ENCODE measurements around the gene ADD1.

ADD1 gene

DNA sequence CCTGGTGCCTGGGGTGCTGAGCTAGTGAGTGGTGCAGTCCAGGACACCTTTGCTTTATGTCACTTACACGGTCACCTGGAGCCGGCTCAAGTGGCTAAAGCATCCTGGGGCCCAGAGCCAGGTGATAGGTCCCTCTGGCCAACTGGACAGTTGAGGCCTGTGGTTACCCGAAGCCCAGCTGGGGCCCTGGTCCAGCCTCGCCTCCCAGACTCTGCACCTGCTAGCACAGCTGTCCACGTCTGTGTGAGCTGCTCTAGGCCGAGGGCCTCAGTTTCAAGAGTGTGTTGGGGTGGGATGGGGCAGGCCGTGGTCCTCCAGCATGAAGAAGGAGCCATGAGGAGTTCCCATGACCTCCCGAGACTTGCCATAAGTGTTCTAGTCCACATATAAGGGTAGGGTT, 7.7 kb upstream of the ADD1 start:
- DNase-seq (ENCODE audit: low read depth), result no peak

DNA sequence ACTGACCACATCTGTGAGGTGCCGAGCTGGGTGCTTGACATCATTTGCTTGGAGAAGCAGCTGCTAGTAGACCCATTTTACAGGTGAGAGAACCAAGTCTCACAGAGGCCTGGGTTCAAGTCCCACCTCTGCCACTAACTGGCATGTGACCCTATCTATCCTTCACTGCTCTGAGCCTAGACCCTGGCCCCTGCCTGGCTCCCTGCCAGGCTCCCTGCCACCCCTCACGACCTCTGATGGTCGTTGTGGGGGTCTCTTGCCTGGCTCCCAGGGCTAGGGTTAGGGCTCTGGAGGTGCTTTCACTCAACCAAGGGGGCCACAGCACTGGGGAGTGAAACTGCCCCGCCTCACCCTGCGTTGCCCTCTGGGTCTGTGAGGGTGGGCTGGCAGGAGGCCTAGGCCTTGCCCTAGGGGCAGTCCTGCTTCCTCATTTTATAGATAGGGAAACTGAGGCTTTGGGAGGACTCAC, 7.2 kb upstream of the ADD1 start:
- DNase-seq (ENCODE audit: low read depth), result no peak

DNA sequence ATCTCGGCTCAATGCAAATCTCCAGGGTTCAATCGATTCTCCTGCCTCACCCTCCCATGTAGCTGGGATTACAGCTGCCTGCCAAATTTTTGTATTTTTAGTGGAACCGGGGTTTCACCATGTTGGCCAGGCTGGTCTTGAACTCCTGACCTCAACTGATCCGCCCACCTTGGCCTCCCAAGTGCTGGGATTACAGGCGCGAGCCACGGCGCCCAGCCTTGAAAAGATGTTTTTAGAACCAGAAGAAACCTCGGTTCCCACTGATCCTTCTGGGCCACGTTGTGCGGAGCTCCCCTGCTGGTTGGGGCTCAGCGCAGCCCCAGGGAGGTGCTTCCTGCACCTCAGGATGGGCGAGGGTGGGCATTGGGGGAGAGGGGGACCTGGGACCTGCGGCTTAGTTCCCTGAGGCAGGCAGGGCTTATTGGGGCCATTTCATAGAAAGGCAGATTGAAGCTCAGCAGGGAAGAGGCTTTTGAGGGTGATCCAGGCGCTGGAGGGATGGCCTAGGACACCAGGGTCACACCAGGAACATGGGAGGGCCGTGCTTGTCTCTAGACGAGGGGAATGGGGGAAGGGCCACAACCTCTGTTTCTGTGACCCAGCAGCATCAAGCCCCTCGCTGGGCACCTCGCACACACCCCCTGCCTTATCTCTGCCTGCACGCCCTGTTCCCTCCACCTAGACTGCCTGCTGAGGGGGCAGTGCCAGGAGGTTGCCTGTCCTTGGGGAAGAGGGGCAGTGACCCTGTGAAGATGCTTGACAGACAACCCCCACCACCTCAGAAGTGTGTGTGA, 6.3 kb upstream of the ADD1 start:
- DNase-seq (ENCODE audit: low read depth), result no peak

DNA sequence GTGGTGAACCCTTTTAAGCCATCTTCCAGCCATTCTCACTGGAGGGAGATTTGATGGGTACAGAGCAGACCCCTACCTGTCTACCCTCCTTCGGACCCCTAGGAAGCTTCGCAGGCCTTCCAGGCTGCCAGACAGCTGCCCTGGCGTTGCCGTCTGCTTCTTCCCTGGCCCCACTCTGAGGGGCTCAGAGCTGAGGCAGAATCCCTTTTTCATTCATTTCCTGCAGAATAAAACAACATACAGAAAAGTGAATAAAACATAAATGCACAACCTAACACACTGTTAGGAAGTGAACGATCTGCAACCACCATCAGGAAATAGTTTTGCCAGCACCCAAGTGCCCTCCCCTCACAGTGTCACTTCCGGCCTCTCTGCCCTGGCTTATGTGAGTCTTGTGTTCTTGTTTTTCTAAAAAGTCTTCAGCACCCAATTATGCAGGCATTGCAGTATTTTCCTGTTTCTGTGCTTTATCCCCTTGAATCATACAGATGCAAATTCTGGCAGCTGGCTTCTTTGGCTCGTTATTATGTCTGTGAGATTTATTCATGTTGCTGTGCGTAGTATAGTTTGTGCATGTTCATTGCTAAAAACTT, 5.6 kb upstream of the ADD1 start:
- DNase-seq (ENCODE audit: low read depth), result peak; percentile 51

DNA sequence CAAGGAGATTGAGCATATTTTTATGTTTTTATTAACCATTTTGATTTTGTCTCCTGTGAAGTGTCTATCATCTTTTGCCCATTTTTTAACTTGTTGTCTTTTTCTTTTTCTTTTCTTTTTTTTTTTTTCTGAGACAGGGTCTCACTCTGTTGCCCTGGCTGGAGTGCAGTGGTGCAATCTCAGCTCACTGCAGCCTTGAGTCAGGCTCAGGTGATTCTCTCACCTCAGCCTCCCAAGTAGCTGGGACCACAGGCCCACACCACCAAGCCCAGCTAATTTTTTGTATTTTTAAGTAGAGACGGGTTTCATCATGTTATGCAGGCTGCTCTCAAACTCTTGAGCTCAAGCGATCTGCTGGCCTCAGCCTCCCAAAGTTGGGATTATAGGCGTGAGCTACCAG, 4.6 kb upstream of the ADD1 start:
- no peak for DNase-seq (ENCODE audit: low read depth)

DNA sequence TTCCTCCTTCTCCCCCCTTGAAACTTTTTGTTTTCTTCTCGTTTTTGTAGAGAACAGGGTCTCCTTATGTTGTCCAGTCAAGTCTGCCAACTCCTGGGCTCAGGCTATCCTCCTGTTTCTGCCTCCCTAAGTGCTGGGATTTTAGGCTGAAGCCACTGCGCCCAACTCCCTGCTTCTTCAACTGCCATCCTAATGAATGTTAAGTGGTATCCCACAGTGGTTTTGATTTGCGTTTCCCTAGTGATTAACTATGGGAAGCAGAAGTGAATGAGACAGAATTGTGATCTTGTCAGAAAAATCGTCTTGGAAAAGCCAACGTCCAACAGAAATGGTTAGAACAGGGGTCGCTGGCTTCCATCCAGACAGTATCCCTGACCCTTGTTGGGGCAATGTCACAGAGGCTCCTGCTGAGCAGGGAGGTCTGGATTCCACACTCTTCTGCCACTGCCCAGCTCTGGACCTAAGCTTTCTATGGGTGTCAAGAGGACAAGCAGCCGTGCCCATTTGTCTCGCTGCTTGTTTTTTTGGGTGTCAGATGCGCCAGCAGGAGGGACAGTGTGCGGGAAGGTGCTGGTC, 869 bp upstream of the ADD1 start:
- DNase-seq (ENCODE audit: low read depth), result no peak

DNA sequence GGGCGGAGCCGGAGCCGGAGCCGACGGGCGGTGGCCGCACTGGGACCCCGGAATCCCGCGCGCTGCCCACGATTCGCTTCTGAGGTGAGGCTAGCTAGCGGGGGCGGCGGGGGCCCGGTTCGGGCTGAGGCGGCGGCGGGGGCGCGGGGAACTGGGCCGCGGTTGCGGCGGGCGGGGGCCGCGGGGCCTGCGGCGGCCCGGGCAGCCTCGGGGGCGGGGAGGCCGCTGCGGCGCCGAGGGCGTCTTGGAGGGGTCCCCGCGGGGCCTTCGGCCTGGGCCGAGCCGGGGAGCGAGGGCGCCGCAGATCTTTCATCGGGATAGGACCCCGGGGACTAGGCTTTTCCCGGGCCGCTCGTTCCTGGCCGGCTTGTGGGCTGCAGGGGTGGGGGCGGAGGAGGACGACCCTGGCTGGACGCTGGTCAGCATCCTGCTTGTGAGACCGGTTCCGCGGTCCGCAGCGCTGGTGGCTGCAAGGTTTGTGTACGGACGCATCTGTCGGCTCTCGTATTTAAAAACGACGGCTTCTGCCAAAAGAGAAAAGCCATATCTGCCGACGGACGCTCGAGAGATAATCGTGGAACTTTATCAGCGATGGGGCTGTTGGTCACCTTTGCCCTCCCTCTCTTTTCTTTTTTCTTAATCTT, 419 bp downstream of the ADD1 start:
- no peak for DNase-seq (ENCODE audit: low read depth)

DNA sequence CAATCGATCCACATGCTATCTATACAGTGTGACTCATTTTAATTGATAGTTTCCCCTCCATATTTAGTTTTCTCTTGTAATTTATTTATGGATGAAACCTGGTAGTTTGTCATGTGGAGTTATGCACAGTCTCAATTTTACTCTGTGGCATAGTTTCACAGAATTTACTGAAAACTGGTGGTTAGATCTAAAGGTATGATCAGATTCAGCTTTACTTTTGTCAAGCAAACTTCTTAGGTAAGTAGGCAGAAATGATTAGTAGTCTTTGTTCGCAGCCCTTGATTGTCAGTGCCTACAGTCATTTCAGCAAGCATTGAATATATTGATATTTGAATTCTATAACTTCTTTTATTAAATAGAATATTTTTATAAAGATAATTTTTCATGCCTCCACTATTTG, 2.5 kb downstream of the ADD1 start:
- DNase-seq (ENCODE audit: low read depth), result no peak

DNA sequence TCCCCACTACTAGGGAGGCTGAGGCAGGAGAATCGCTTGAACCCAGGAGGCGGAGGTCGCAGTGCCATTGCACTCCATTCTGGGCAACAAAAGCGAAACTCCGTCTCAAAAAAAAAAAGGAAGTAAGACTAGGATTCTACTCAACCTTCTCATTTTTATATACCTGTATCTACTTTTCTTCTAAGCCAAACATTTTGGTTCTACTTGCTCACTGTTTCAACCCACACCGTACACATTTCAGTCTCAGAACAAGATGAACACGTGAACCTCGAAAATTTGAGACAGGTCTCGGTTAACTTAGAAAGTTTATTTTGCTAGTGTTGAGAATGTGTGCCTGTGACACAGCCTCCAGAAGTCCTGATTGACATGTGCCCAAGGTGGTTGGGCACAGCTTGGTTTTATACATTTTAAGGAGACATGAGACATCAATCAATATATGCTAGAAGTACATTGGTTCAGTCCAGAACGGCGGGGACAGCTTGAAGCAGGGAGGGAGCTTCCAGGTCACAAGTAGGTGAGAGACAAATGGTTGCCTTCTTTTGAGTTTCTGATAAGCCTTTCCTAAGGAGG, 3.7 kb downstream of the ADD1 start:
- DNase-seq (ENCODE audit: low read depth), result no peak

DNA sequence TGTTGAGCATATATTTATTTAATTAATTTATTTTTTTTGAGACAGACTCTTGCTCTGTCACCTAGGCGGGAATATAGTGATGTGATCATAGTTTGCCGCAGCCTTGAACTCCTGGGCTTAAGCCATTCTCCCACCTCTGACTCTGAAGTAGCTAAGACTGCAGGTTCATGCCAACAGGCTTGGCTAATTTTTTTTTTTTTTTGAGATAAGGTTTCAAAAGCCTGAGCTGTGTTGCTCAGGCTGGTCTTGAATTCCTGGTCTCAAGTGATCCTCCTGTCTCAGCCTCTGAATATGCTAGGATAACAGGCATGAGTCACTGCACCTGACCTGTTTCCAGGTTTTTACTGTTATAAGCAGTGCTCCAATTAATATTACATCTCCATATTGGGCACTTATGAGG, 4.8 kb downstream of the ADD1 start:
- DNase-seq (ENCODE audit: low read depth), result no peak

DNA sequence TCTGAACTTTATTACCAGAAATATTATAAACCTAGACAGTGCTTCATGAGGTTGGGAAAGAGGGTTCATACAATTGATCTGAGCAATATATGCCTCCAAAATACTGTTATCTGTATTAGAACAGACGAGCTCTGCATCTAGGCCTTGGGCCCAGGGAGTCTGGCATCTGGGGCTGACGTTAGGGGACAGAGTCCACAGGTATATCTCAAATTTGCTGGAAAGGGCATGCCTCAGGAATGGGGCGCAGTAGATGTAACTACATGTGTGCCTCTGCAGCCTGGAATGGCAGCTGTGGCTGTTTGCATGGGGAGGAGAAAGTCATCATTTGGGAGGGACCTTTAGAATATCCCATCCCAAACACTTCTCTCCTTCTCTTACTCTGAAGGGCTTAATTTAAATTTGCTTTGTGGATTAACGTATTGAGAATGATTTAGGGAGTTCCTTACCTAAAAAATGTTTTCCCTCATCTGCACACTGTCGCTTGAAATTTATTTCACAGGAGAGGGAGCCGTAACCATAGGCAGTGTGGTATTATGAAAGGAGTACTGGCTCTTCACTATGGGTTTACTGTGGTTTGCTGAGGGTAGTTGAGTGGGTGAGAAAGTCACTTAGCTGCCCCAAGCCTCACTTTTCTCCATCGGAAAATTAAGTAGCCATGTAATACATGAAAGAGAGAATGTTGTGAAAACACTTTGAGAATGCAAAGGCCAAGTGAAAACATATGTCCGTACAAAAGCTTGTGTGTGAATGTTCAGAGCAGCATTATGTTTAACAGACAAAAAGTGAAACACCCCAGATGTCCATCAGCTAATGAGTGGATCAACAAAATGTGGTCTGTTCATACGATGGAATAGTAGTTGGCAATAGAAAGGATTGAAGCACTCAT, 5.9 kb downstream of the ADD1 start:
- no peak for DNase-seq (ENCODE audit: low read depth)

DNA sequence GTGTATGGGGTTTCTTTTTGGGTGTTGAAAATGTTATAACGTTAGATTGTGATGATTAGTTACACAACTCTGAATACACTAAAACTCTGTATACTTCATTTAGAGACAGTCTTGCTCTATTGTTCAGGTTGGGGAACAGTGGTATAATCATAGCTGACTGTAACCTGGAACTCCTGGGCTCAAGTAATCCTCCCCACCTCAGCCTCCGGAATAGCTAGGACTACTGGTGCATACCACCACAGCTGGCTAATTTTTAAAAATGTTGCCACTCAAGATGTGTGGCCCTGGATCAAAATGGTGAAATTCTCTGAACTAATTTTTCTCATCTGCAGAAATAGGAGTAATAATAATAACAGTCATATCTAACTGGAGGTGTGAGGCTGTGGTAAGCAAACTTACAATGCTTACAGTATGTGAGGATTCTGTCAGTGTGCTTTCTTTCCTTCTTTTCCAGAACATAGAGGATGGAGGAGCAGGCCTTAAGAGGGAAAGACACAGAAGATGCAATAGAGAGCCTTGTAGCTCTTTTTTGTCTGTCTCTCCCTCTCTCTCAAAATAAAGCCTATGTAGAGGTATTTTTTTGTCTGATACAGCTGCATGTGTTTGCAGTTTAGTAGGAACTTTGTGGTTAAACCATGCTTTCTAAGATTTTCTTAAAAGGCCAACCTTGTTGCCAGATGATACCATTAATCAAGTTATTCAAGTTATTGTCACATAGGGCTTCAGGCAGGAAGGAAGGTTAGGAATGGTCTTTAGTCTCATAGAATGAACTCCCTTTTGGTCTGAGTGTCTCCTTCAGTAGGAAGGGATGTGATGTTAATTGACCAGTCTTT, 7.5 kb downstream of the ADD1 start:
- no peak for DNase-seq (ENCODE audit: low read depth)

DNA sequence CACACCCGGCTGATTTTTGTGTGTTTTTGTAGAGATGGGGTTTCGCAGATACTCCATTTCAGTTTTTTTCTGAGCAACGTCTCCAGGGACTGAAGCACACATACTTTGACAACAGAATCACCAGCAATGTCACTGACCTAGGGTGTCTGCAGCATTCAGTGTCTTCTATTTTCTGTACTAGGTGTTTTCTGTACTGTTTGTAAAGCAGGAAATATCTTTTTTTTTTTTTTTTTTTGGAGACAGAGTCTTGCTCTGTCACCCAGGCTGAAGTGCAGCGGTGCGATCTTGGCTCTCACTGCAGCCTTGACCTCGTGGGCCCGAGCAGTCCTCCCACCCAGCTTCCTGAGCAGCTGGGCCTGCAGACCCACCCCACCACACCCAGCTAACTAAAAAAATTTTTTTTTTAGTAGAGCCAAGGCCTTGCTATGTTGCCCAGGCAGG, 8.9 kb downstream of the ADD1 start:
- DNase-seq (ENCODE audit: low read depth), result no peak

DNA sequence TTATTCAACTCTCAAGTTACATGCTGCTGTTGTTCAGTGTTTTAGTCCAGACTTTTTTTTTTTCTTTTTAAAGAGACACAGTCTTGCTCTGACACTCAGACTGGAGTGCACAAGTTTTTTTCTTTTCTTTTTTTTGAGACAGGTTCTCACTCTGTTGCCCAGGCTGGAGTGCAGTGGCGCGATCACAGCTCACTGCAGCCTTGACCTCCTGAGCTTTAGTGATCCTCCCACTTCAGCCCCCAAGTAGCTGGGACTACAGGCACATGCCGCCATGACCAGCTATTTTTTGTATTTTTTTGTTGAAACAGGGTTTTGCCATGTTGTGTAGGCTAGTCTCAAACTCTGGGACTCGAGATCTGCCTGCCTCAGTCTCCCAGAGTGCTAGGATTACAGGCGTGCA, 11.9 kb downstream of the ADD1 start:
- no peak for DNase-seq (ENCODE audit: low read depth)

DNA sequence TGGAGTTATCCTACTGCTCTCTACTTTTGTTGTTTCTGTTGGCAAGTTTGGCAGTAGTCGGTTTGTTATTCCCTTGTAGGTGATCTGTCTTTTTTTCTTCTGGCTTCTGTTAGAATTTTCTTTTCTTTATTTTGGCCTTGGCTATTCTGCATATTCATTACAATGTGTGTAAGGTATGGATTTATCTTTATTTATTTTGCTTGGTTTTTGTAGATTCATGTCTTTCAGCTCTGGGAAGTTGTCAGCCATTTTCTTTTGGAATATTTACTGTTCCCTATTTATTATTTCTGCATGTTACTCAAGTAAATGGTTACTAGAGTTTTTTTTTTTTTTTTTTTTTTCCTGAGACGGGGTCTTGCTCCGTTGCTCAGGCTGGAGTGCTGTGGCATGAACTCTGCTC, 12.6 kb downstream of the ADD1 start:
- DNase-seq (ENCODE audit: low read depth), result no peak

DNA sequence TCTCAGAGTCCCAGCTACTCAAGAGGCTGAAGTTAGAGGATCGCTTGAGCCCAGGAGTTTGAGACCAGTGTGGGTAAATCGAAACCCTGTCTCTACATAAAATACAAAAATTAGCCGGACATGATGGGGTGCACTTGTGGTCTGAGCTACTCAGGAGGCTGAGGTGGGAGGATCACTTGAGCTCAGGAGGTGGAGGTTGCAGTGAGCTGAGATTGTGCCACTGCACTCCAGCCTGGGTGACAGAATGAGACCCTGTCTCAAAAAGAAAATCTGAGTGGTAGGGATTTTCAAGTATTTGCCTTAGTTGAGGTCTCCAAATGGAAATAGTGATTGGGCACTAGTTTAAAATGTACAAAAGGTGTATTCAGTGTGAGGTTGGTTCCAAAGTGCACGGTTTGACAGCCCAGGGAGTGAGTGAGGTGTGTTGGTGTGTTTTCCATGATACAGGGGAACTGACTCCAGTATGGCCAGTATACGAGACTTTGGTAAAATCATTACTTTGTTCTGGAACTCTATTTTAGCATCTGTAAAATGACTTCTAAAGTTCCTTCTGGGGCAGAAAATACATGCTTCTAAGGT, 13.8 kb downstream of the ADD1 start:
- no peak for DNase-seq (ENCODE audit: low read depth)

DNA sequence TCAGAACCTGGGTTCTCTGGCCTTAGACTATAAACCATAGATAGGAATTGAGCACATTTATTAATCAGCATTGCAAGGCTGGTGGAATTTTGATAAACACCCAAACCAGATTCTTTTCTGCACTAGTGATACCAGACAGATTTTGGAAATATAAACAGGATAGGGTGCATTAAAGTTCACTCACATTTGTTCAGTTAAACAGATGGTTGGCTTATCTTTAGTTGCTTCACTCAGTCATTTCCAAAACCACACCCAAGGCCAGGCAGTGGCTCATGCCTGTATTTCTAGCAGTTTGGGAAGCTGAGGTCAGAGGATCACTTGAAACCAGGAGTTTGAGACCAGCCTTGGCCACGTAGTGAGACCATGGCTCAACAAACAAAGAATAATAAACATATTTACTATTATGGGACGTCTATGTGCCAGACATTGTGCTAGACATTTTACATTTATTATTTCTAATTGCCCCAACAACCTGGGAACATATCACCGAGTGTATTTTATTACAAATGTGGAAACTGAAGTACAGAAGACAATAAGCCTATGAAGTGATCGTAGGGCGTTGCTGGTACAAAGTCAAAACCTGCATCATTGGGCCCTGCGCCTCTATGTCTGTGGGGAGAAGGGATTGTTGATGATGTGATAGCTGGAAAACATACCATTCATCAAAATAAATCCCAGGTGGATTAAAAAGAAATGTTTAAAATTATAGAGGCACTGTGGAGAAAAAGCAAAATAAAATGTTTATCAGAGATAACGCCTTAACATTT, 15.0 kb downstream of the ADD1 start:
- no peak for DNase-seq (ENCODE audit: low read depth)

DNA sequence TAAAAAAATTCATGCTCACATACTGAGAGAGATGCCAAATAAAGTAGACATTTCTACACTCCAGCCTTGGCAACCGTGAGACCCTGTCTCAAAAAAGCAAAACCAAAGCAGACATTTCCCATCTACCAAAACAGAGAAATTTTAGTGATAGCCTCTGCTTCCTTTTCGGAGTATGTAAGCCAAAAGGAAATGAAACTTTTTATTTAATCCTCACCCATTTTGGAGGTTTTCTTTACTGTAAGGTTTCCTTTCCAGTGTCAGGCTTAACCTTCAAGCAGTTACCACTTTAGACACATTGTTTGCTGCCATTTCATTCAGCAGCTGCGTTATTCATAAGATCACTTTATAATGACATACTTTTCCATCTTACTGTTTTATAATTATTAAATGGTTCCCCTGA, 15.9 kb downstream of the ADD1 start:
- no peak for DNase-seq (ENCODE audit: low read depth)
